Measurements from ENCODE around the gene ARL8A.

DNA sequence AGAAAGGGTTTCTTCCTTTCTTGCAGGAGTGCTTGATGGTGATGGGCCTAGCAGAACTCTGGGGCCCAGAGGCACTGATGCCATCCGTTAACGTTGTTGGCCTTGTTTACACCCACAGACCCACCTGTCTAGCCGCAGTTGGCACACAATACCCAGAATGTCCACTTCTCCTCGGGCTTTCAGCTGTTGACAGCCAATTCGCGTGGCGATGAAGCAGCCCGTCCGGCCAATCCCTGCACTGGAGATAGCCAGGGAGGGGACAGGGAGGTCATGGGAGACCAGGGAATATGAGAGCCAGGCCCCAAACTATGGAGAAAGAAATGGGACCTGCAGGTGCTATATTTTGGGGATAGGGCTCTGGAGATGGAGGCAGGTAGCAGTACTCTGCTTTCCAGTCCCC, 5.7 kb upstream of the ARL8A start:
- TF ChIP-seq, protein P1, sequence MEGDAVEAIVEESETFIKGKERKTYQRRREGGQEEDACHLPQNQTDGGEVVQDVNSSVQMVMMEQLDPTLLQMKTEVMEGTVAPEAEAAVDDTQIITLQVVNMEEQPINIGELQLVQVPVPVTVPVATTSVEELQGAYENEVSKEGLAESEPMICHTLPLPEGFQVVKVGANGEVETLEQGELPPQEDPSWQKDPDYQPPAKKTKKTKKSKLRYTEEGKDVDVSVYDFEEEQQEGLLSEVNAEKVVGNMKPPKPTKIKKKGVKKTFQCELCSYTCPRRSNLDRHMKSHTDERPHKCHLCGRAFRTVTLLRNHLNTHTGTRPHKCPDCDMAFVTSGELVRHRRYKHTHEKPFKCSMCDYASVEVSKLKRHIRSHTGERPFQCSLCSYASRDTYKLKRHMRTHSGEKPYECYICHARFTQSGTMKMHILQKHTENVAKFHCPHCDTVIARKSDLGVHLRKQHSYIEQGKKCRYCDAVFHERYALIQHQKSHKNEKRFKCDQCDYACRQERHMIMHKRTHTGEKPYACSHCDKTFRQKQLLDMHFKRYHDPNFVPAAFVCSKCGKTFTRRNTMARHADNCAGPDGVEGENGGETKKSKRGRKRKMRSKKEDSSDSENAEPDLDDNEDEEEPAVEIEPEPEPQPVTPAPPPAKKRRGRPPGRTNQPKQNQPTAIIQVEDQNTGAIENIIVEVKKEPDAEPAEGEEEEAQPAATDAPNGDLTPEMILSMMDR (conservative IDR thresholded peaks at IDR 0.05), result no peak
- no peak for TF ChIP-seq ZFX (IDR thresholded peaks at IDR 0.05)
